ENCODE results near the gene MYNN. TPM values are rescaled to one million over a fixed set of nuclear protein-coding genes. Genes with fewer than 3 reads are reported as not detected.

Gene MYNN
- polyA plus RNA-seq, 2 donors = 5.8 to 6.5 TPM

DNA sequence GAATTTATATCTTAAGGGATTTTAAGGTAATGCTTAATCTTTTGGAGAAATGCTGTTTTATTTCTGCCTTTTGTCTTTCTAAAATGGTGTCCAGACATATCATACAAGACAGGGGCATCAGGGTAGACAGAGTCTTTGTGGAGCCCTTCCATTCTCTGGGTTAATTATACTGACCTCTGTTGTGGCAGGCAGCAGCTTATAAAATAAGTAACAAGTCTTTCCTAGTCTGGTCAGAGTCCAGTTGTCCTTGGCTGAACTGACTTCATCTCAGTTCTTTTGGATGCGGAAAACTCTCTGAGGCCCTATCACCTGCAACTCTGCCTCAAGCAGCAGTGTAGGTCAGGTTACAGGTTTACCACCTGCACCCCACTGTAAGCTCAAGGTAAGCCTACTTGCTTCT is 19.2 kb downstream of the MYNN start:
- WGBS, 2 donors = 89 to 99% methylated on average over 1 of the region's 1 CpG
- Histone ChIP-seq H3K4me3 (ENCODE audit: low read depth in 1 of 2, low read length in 2 of 2) (no peak overlapping the region), H3K9me3 (ENCODE audit: control insufficient read depth in 2 of 2, insufficient read depth in 1 of 2, low read depth in 1 of 2, low read length in 1 of 2) (no peaks in the 10 kb centered on the region), H3K4me1 (ENCODE audit: control insufficient read depth in 2 of 2, insufficient read depth in 2 of 2, low read length in 1 of 2) (no peaks in the 10 kb centered on the region), H3K27me3 (ENCODE audit: control insufficient read depth in 1 of 2, insufficient read depth in 2 of 2, low read length in 2 of 2) (no peaks in the 10 kb centered on the region), H3K36me3 (ENCODE audit: control insufficient read depth in 2 of 2, insufficient read depth in 2 of 2, low read length in 1 of 2) (peaks cover 0 to 4% of the 10 kb centered on the region in 2 donors), H3K27ac (ENCODE audit: low read depth in 2 of 2, low read length in 1 of 2) (no peak overlapping the region)

DNA sequence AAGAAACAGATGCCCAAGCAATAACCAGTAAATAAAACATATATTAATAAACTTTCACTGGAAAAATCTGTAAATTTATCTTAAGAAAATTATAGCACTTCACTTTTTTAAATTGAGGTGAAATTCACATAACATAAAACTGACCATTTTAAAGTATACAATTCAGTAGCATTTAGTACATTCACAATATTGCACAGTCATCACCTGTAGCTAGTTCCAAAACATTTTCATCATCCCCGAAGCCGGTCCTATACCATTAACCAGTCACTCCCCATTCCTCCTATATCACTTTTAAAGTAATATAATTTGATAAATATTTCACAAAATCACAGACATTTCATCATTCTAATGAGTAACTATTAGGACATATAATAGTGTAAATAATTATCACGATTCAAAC is 31.5 kb downstream of the MYNN start:
- H3K27me3 ChIP-seq (ENCODE audit: control insufficient read depth in 1 of 2, insufficient read depth in 2 of 2, low read length in 2 of 2) = no peaks in the 10 kb centered on the region
- no peaks in the 10 kb centered on the region for H3K9me3 ChIP-seq (ENCODE audit: control insufficient read depth in 2 of 2, insufficient read depth in 1 of 2, low read depth in 1 of 2, low read length in 1 of 2)
- H3K27ac ChIP-seq (ENCODE audit: low read depth in 2 of 2, low read length in 1 of 2) = no peak overlapping the region
- WGBS, 2 donors = 90 to 93% methylated on average over 3 of the region's 3 CpGs
- no peaks in the 10 kb centered on the region for H3K36me3 ChIP-seq (ENCODE audit: control insufficient read depth in 2 of 2, insufficient read depth in 2 of 2, low read length in 1 of 2)
- no peaks in the 10 kb centered on the region for H3K4me1 ChIP-seq (ENCODE audit: control insufficient read depth in 2 of 2, insufficient read depth in 2 of 2, low read length in 1 of 2)
- no peak overlapping the region for H3K4me3 ChIP-seq (ENCODE audit: low read depth in 1 of 2, low read length in 2 of 2)

DNA sequence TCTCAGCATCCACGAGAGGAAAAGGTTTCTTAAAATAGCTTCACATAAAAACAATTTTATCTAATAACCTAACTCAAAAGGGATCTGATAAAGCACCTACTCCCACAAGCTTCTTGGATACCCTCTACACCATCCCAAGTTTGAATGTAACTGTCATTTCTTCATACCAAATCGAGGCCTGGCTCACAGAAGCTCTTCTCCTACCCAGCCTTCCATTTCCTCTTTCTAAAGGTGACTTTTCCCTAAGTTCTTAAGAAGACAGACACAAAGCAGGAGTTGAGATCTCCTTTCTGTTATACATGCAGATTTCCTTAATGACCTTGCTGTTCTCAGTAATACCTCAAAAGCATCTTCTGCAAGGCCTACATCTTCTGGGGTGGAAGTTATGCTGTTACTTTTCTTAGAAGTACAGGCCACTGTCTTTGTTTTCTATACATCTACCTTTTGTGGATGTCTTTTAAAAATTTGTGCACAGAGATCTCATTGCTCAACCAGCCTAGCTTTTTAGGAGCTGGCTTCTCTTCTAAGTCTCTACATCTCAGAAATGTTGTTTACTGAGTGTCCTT is 36.1 kb downstream of the MYNN start:
- Histone ChIP-seq H3K27ac (ENCODE audit: low read depth in 2 of 2, low read length in 1 of 2) (no peak overlapping the region), H3K4me3 (ENCODE audit: low read depth in 1 of 2, low read length in 2 of 2) (no peak overlapping the region), H3K36me3 (ENCODE audit: control insufficient read depth in 2 of 2, insufficient read depth in 2 of 2, low read length in 1 of 2) (no peaks in the 10 kb centered on the region), H3K9me3 (ENCODE audit: control insufficient read depth in 2 of 2, insufficient read depth in 1 of 2, low read depth in 1 of 2, low read length in 1 of 2) (no peaks in the 10 kb centered on the region), H3K4me1 (ENCODE audit: control insufficient read depth in 2 of 2, insufficient read depth in 2 of 2, low read length in 1 of 2) (peaks cover 0 to 5% of the 10 kb centered on the region in 2 donors), H3K27me3 (ENCODE audit: control insufficient read depth in 1 of 2, insufficient read depth in 2 of 2, low read length in 2 of 2) (no peaks in the 10 kb centered on the region)
- 54 to 56% methylated on average over 2 of the region's 2 CpGs for WGBS, 2 donors

DNA sequence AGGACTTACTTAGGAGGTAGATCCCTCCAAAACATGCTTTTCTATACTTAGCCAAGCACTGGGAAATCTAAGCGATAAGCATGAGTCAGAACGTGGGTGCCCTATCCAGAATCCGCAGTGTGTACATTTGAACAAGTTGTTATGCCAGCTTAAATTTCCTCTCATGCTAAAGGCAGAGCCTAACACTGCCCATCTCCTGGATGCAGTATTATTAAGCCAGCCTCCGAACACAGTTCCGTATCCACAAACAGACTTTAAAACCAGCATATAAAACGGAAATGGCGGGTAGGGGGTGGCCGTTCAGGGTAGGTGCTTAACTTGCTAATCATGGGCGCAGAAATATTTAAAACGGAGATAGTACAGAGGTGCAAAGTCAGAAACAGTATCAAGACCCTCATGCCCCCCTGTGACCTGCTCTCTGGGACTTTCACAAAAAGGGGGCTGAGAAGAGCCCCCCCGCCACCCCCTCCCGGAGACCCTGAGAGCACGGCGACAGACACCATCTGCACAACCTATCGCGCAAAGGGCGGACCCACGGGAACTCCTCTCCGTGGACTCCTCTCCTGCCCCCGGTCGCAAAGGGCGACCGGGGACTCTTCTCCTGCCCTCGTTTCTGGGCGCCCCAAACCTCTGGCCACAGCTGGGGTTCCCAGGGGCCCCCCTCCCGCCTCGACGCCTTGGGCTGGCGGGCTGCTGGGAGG is 38.6 kb downstream of the MYNN start:
- Histone ChIP-seq H3K27ac (ENCODE audit: low read depth in 2 of 2, low read length in 1 of 2) (peak overlapping the region; percentile 22 to 42), H3K36me3 (ENCODE audit: control insufficient read depth in 2 of 2, insufficient read depth in 2 of 2, low read length in 1 of 2) (no peaks in the 10 kb centered on the region), H3K27me3 (ENCODE audit: control insufficient read depth in 1 of 2, insufficient read depth in 2 of 2, low read length in 2 of 2) (no peaks in the 10 kb centered on the region), H3K9me3 (ENCODE audit: control insufficient read depth in 2 of 2, insufficient read depth in 1 of 2, low read depth in 1 of 2, low read length in 1 of 2) (no peaks in the 10 kb centered on the region), H3K4me1 (ENCODE audit: control insufficient read depth in 2 of 2, insufficient read depth in 2 of 2, low read length in 1 of 2) (peaks cover 0 to 5% of the 10 kb centered on the region in 2 donors), H3K4me3 (ENCODE audit: low read depth in 1 of 2, low read length in 2 of 2) (peak overlapping the region; percentile 51 to 58)
- 3% methylated on average over 29 of the region's 29 CpGs for WGBS, 2 donors

DNA sequence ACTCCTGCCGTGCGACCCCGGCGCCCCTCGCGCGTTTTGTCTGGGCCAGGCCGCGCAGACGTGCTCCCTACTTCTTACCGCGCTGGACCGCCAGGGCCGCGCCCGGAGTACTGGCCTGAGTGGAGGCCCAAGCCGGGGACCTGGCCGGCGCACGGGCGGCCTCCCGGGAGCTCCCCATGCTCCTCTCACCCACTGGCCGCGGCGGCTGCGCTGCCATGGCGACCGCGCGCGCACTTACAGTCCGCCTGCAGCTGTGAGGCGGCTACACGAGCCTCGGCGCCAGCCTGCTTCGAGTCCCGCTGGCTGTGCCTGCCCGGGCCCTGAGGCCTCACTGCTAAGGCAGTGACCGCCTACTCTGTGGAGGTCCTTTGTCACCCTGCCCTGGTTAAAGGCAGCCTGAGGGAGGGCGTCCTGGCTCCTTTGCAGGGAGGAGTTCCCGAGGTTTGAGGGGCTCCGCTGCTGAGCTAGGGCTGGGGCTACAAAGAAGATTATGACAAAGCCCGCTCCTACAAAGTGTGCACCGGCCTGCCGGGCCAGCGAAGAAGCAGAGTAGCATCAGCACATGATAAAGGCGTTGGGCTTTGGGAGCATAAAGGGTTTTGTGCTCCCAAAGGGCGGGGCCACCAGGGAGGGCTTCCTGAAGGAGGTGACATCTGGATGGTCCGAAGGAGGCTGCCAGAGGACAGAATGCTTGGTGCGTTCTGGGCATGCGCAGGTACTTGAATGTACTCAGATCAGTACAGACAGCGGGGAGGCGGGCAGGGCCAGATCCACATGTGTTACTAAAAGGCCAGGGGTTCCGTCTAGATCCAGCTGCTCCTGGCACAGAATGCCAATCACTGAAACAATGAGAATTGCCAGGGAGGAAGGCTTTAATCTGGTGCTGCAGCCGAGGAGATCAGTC is 39.4 kb downstream of the MYNN start, which contains the start of the genes LRRC34 and LRRIQ4:
Gene LRRC34, minus strand, starts transcription at position 573 of the 904 bp plus-strand sequence. Its CDS starts 356 bp downstream, at position 217.
Gene LRRIQ4, plus strand, starts transcription at position 539 of the 904 bp plus-strand sequence. CDS start 9,052 bp downstream, outside the sequence.
- Histone ChIP-seq H3K4me1 (ENCODE audit: control insufficient read depth in 2 of 2, insufficient read depth in 2 of 2, low read length in 1 of 2) (peaks cover 0 to 5% of the 10 kb centered on the region in 2 donors), H3K27ac (ENCODE audit: low read depth in 2 of 2, low read length in 1 of 2) (peak within 1 kb of the TSS; percentile 22 to 42), H3K9me3 (ENCODE audit: control insufficient read depth in 2 of 2, insufficient read depth in 1 of 2, low read depth in 1 of 2, low read length in 1 of 2) (no peaks in the 10 kb centered on the region), H3K36me3 (ENCODE audit: control insufficient read depth in 2 of 2, insufficient read depth in 2 of 2, low read length in 1 of 2) (no peaks in the 10 kb centered on the region), H3K4me3 (ENCODE audit: low read depth in 1 of 2, low read length in 2 of 2) (peak within 1 kb of the TSS; percentile 51 to 58), H3K27me3 (ENCODE audit: control insufficient read depth in 1 of 2, insufficient read depth in 2 of 2, low read length in 2 of 2) (no peaks in the 10 kb centered on the region)
- 5 to 8% methylated on average over 48 to 56 of the region's 56 CpGs for WGBS, 2 donors

DNA sequence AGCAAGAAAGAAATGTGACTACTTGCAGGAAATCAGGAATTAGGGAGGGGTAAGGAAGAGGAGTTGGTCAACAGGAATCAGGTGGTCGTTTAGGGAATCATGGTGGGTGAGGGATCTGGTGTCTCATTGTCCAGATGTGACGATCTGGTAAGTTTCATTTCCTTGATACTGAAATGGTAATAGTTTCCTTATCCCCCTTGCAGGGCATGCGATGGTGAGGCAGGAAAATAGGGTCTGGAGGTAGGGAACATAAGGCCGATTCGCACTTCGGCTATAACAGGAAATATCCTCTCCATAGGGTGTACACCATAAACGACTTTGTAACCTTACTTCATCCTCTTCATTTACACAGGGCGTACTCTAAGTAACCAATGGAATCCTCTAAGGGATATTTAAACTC is 40.1 kb downstream of the MYNN start:
- H3K4me3 ChIP-seq (ENCODE audit: low read depth in 1 of 2, low read length in 2 of 2) = peak overlapping the region in 1 of 2 donors; percentile 24

DNA sequence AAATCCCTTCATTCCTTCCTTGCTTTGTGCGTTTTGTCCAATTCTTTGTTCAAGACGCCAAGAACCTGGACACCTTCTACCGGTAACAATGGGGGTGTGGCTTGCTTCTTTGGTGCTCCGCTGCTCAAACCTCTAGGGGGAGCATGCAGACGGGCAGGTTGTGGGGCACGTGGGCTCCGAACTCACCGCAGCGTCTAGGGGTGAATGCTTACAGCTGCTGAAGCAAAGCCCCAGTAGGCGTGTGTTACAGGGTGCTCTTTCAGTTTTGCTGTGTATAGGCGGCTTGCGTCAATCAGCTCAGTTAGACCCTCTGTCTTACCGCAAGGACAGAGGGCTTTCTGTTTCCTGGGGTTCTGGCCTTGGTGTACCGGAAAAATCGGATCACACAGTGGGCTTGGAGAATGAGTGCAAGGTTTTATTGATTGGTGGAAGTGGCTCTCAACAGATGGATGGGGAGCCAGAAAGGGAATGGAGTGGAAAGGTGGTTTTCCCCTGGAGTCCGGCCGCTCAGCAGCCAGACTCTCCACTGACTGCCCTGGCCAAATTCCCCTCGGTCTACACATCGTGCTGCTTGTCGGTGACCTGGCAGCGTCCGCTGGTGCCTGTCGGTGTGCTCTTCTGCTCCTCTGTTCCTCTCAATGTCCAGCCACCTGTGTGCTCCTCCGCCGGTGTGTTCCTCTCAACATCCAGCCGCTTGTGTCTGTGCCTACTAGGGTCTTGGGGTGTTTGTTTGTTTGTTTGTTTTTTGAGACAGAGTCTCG is 40.7 kb downstream of the MYNN start:
- 61 to 64% methylated on average over 27 of the region's 27 CpGs for WGBS, 2 donors
- Histone ChIP-seq H3K9me3 (ENCODE audit: control insufficient read depth in 2 of 2, insufficient read depth in 1 of 2, low read depth in 1 of 2, low read length in 1 of 2) (no peaks in the 10 kb centered on the region), H3K4me1 (ENCODE audit: control insufficient read depth in 2 of 2, insufficient read depth in 2 of 2, low read length in 1 of 2) (peaks cover 0 to 5% of the 10 kb centered on the region in 2 donors), H3K36me3 (ENCODE audit: control insufficient read depth in 2 of 2, insufficient read depth in 2 of 2, low read length in 1 of 2) (no peaks in the 10 kb centered on the region), H3K27me3 (ENCODE audit: control insufficient read depth in 1 of 2, insufficient read depth in 2 of 2, low read length in 2 of 2) (peaks cover 0 to 2% of the 10 kb centered on the region in 2 donors), H3K27ac (ENCODE audit: low read depth in 2 of 2, low read length in 1 of 2) (peak overlapping the region in 1 of 2 donors; percentile 18), H3K4me3 (ENCODE audit: low read depth in 1 of 2, low read length in 2 of 2) (peak overlapping the region; percentile 3 to 24)

More for the DNA sequence above, 40.1 kb downstream of the MYNN start:
- H3K9me3 ChIP-seq (ENCODE audit: control insufficient read depth in 2 of 2, insufficient read depth in 1 of 2, low read depth in 1 of 2, low read length in 1 of 2) = no peaks in the 10 kb centered on the region
- H3K27me3 ChIP-seq (ENCODE audit: control insufficient read depth in 1 of 2, insufficient read depth in 2 of 2, low read length in 2 of 2) = peaks cover 0 to 2% of the 10 kb centered on the region in 2 donors
- H3K36me3 ChIP-seq (ENCODE audit: control insufficient read depth in 2 of 2, insufficient read depth in 2 of 2, low read length in 1 of 2) = no peaks in the 10 kb centered on the region
- WGBS, 2 donors = 47 to 60% methylated on average over 8 of the region's 8 CpGs
- H3K4me1 ChIP-seq (ENCODE audit: control insufficient read depth in 2 of 2, insufficient read depth in 2 of 2, low read length in 1 of 2) = peaks cover 0 to 5% of the 10 kb centered on the region in 2 donors
- no peak overlapping the region for H3K27ac ChIP-seq (ENCODE audit: low read depth in 2 of 2, low read length in 1 of 2)

DNA sequence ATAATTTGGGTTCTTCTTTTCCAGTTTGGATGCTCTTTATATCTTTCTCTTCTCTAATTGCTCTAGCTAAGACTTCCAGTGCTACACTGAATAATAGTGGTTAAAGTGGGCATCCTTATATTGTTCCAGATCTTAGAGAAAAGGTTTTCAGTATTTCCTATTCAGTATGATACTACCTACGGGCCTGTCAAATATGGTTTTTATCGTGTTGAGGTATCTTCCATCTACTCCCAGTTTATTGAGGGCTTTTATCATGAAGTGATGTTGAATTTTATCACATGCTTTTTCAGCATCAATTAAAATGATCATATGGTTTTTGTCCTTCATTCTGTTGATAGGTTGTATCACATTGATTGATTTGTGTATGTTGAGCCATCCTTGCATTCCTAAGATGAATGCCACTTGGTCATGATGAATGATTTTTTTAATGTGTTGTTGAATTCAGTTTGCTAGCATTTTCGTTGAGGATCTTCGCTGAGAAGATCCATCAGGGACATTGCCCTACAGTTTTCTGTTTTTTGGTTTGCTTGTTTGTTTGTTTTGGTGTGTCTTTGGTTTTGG is 42.5 kb downstream of the MYNN start:
- Histone ChIP-seq H3K4me1 (ENCODE audit: control insufficient read depth in 2 of 2, insufficient read depth in 2 of 2, low read length in 1 of 2) (peaks cover 0 to 5% of the 10 kb centered on the region in 2 donors), H3K4me3 (ENCODE audit: low read depth in 1 of 2, low read length in 2 of 2) (no peak overlapping the region), H3K36me3 (ENCODE audit: control insufficient read depth in 2 of 2, insufficient read depth in 2 of 2, low read length in 1 of 2) (no peaks in the 10 kb centered on the region), H3K27ac (ENCODE audit: low read depth in 2 of 2, low read length in 1 of 2) (no peak overlapping the region), H3K27me3 (ENCODE audit: control insufficient read depth in 1 of 2, insufficient read depth in 2 of 2, low read length in 2 of 2) (peaks cover 0 to 2% of the 10 kb centered on the region in 2 donors), H3K9me3 (ENCODE audit: control insufficient read depth in 2 of 2, insufficient read depth in 1 of 2, low read depth in 1 of 2, low read length in 1 of 2) (no peaks in the 10 kb centered on the region)
- WGBS, 2 donors = 91 to 93% methylated on average over 4 of the region's 4 CpGs
